Neuronal stem cell (in vitro differentiated cells): ENCODE measurements around the gene MB21D2.

ENCODE experiments used
- DNase-seq: peaks from one replicate; pipeline ENCODE4 v3.0.0-alpha.2; 2013; ENCODE audit warnings: low spot score
- H2AFZ ChIP-seq: one replicate; pipeline ENCODE4 v1.6.1; 2013; ENCODE audit warnings: mild to moderate bottlenecking, low read length, inconsistent platforms
- H2AK5ac ChIP-seq: 2 replicates; pipeline ENCODE4 v1.6.1; 2013; ENCODE audit warnings: low read depth, mild to moderate bottlenecking, inconsistent platforms, low read length, moderate library complexity, mixed read lengths
- H2BK120ac ChIP-seq: 2 replicates; pipeline ENCODE4 v1.6.1; 2013; ENCODE audit warnings: low read depth, mild to moderate bottlenecking, inconsistent platforms, low read length, moderate library complexity, mixed read lengths
- H2BK12ac ChIP-seq: one replicate; pipeline ENCODE4 v1.6.1; 2013; ENCODE audit warnings: low read length, inconsistent platforms
- H2BK15ac ChIP-seq: 2 replicates; pipeline ENCODE4 v1.6.1; 2013; ENCODE audit warnings: mild to moderate bottlenecking, low read length, inconsistent platforms, mixed read lengths
- H2BK5ac ChIP-seq: one replicate; pipeline ENCODE4 v1.6.1; 2013; ENCODE audit warnings: inconsistent platforms, mild to moderate bottlenecking, low read length, moderate library complexity
- H3K14ac ChIP-seq: one replicate; pipeline ENCODE4 v1.6.1; 2013; ENCODE audit warnings: low read length, inconsistent platforms
- H3K18ac ChIP-seq: 2 replicates; pipeline ENCODE4 v1.6.1; 2013; ENCODE audit warnings: low read length, inconsistent platforms
- H3K23ac ChIP-seq: 2 replicates; pipeline ENCODE4 v1.6.1; 2013; ENCODE audit warnings: low read depth, mild to moderate bottlenecking, mixed read lengths, low read length, inconsistent platforms; ENCODE audit not compliant: poor library complexity
- H3K27ac ChIP-seq: replicated peaks from 3 replicates; pipeline ENCODE4 v1.5.1; 2013; ENCODE audit warnings: low read length, inconsistent platforms
- H3K27me3 ChIP-seq, 3 experiments: 2 replicates each; pipeline ENCODE4 v1.6.1; 2013; ENCODE audit warnings: low read length in 3 of 3, mild to moderate bottlenecking in 2 of 3, inconsistent platforms in 1 of 3, low read depth in 1 of 3, mixed read lengths in 1 of 3, moderate library complexity in 1 of 3; ENCODE audit not compliant: control insufficient read depth in 3 of 3, insufficient read depth in 3 of 3
- H3K36me3 ChIP-seq, 2 donors: replicated peaks in 1 of 2; 2 replicates each; pipeline ENCODE4 v1.6.1; 2013; ENCODE audit warnings: low read length in 2 of 2; ENCODE audit not compliant: control insufficient read depth in 2 of 2, insufficient read depth in 2 of 2
- H3K4ac ChIP-seq: 2 replicates; pipeline ENCODE4 v1.6.1; 2013; ENCODE audit warnings: inconsistent platforms, mild to moderate bottlenecking, low read length, moderate library complexity
- H3K4me1 ChIP-seq, 2 donors: 1 replicate in 1 of 2; 2 replicates in 1 of 2; pipeline ENCODE4 v1.6.1; 2013; ENCODE audit warnings: low read length in 2 of 2, low read depth in 1 of 2; ENCODE audit not compliant: control insufficient read depth in 2 of 2, insufficient read depth in 1 of 2
- H3K4me2 ChIP-seq: one replicate; pipeline ENCODE4 v1.6.1; 2013; ENCODE audit warnings: mild to moderate bottlenecking, low read length, inconsistent platforms; ENCODE audit not compliant: insufficient read depth, poor library complexity, severe bottlenecking
- H3K4me3 ChIP-seq, 2 donors: 2 replicates each; pipeline ENCODE4 v1.5.1; 2013; ENCODE audit warnings: low read length in 2 of 2, mild to moderate bottlenecking in 2 of 2, inconsistent platforms in 1 of 2, moderate library complexity in 1 of 2
- H3K79me1 ChIP-seq: one replicate; pipeline ENCODE4 v1.6.1; 2013; ENCODE audit warnings: low read depth, mild to moderate bottlenecking, inconsistent platforms, low read length, moderate library complexity
- H3K9ac ChIP-seq: one replicate; pipeline ENCODE4 v1.6.1; 2013; ENCODE audit warnings: mild to moderate bottlenecking, low read depth, low read length, inconsistent platforms; ENCODE audit not compliant: poor library complexity
- H3K9me3 ChIP-seq, 2 donors: replicated peaks in 1 of 2; 2 replicates each; pipeline versions ENCODE3 to v1.6.1; 2013; ENCODE audit warnings: low read length in 2 of 2, mild to moderate bottlenecking in 2 of 2, inconsistent platforms in 1 of 2, low read depth in 1 of 2, mixed read lengths in 1 of 2, moderate library complexity in 1 of 2; ENCODE audit not compliant: control insufficient read depth in 2 of 2, insufficient read depth in 1 of 2
- H4K8ac ChIP-seq: one replicate; pipeline ENCODE4 v1.6.1; 2013; ENCODE audit warnings: low read depth, mild to moderate bottlenecking, inconsistent platforms, low read length, moderate library complexity
- H4K91ac ChIP-seq: one replicate; pipeline ENCODE4 v1.6.1; 2013; ENCODE audit warnings: low read length, low read depth, mild to moderate bottlenecking, inconsistent platforms; ENCODE audit not compliant: poor library complexity
- WGBS, 2 donors: extraction: QIAGEN DNeasy Blood & Tissue Kit; methylation state at CpG; one replicate each; pipeline ENCODE4 v1.1.7; 2013; ENCODE audit warnings: missing lambda C conversion rate in 2 of 2, mixed read lengths in 1 of 2; ENCODE audit not compliant: insufficient read length in 2 of 2, insufficient replicate concordance in 1 of 2; ENCODE audit errors: extremely low coverage in 2 of 2; 5-methylcytosine and 5-hydroxymethylcytosine counted together

Gene MB21D2

GRCh38 chr3:192958219-192958872, 40.7 kb upstream of the MB21D2 start:
- H3K23ac ChIP-seq: no peak overlapping the region
- H3K4me3 ChIP-seq: no peak overlapping the region
- H3K9ac ChIP-seq: no peak overlapping the region
- H3K18ac ChIP-seq: no peak overlapping the region
- no peak overlapping the region for H2BK15ac ChIP-seq
- H2AK5ac ChIP-seq: no peak overlapping the region
- DNase-seq: no peak
- peaks cover 0 to 2% (median 0%) of the 10 kb centered on the region in 3 experiments for H3K27me3 ChIP-seq
- H3K4ac ChIP-seq: no peak overlapping the region
- H4K91ac ChIP-seq: no peak overlapping the region
- H2BK5ac ChIP-seq: no peak overlapping the region
- H2BK12ac ChIP-seq: no peak overlapping the region
- H3K4me1 ChIP-seq: no peaks in the 10 kb centered on the region
- H3K36me3 ChIP-seq: no peaks in the 10 kb centered on the region
- H3K9me3 ChIP-seq: no peaks in the 10 kb centered on the region
- H3K14ac ChIP-seq: no peak overlapping the region
- H2AFZ ChIP-seq: no peak overlapping the region
- peaks cover 3% of the 10 kb centered on the region for H3K79me1 ChIP-seq
- H2BK120ac ChIP-seq: no peak overlapping the region
- H4K8ac ChIP-seq: no peak overlapping the region
- no peak overlapping the region for H3K4me2 ChIP-seq
- H3K27ac ChIP-seq: no peak overlapping the region

- Histone ChIP-seq H3K36me3 (no peaks in the 10 kb centered on the region), H2BK15ac (no peak overlapping the region), H3K14ac (no peak overlapping the region), H2BK120ac (no peak overlapping the region), H2BK5ac (no peak overlapping the region), H4K91ac (no peak overlapping the region), H2AK5ac (no peak overlapping the region), H3K23ac (no peak overlapping the region), H3K9me3 (no peaks in the 10 kb centered on the region), H2AFZ (no peak overlapping the region), H2BK12ac (no peak overlapping the region), H3K27me3 (peaks cover 0 to 2% (median 0%) of the 10 kb centered on the region in 3 experiments), H3K27ac (no peak overlapping the region), H3K4me2 (no peak overlapping the region), H3K9ac (no peak overlapping the region), H3K4me3 (no peak overlapping the region), H3K4me1 (no peaks in the 10 kb centered on the region), H3K79me1 (peaks cover 3% of the 10 kb centered on the region), H3K4ac (no peak overlapping the region), H4K8ac (no peak overlapping the region), H3K18ac (no peak overlapping the region)
- no peak for DNase-seq
- no CpG with 5 or more reads among the region's 6 CpGs for WGBS, 2 donors
These were observed 39.9 kb upstream of the MB21D2 start for GRCh38 chr3:192957441-192958021.

GRCh38 chr3:192953926-192954325, 36.3 kb upstream of the MB21D2 start:
- no peak overlapping the region for H2BK120ac ChIP-seq
- H2AFZ ChIP-seq: no peak overlapping the region
- no peak overlapping the region for H3K14ac ChIP-seq
- DNase-seq: no peak
- H4K8ac ChIP-seq: no peak overlapping the region
- H3K23ac ChIP-seq: no peak overlapping the region
- H3K79me1 ChIP-seq: peaks cover 3% of the 10 kb centered on the region
- H3K4ac ChIP-seq: no peak overlapping the region
- H4K91ac ChIP-seq: no peak overlapping the region
- no CpG with 5 or more reads among the region's 5 CpGs for WGBS, 2 donors
- no peaks in the 10 kb centered on the region for H3K27me3 ChIP-seq
- H3K4me2 ChIP-seq: no peak overlapping the region
- no peak overlapping the region for H3K18ac ChIP-seq
- no peak overlapping the region for H2BK15ac ChIP-seq
- no peak overlapping the region for H3K9ac ChIP-seq
- no peaks in the 10 kb centered on the region for H3K4me1 ChIP-seq
- H2AK5ac ChIP-seq: no peak overlapping the region
- no peaks in the 10 kb centered on the region for H3K36me3 ChIP-seq
- no peaks in the 10 kb centered on the region for H3K9me3 ChIP-seq
- no peak overlapping the region for H3K4me3 ChIP-seq
- H3K27ac ChIP-seq: no peak overlapping the region
- H2BK5ac ChIP-seq: no peak overlapping the region
- no peak overlapping the region for H2BK12ac ChIP-seq

GRCh38 chr3:192947421-192947820, 29.8 kb upstream of the MB21D2 start:
- no peak for DNase-seq
- no peak overlapping the region for H3K9ac ChIP-seq
- H3K4me3 ChIP-seq: no peak overlapping the region
- H3K79me1 ChIP-seq: no peaks in the 10 kb centered on the region
- H3K4me1 ChIP-seq: no peaks in the 10 kb centered on the region
- no CpG with 5 or more reads among the region's 1 CpG for WGBS, 2 donors
- peaks cover 0 to 2% of the 10 kb centered on the region in 2 donors for H3K9me3 ChIP-seq
- H3K23ac ChIP-seq: no peak overlapping the region
- H2BK12ac ChIP-seq: no peak overlapping the region
- no peak overlapping the region for H3K27ac ChIP-seq
- no peaks in the 10 kb centered on the region for H3K27me3 ChIP-seq
- H2AK5ac ChIP-seq: no peak overlapping the region
- H2BK5ac ChIP-seq: no peak overlapping the region
- no peak overlapping the region for H2AFZ ChIP-seq
- no peak overlapping the region for H3K4ac ChIP-seq
- no peak overlapping the region for H3K4me2 ChIP-seq
- no peak overlapping the region for H4K8ac ChIP-seq
- H2BK120ac ChIP-seq: no peak overlapping the region
- no peak overlapping the region for H3K14ac ChIP-seq
- H3K36me3 ChIP-seq: no peaks in the 10 kb centered on the region
- H2BK15ac ChIP-seq: no peak overlapping the region
- H4K91ac ChIP-seq: no peak overlapping the region
- H3K18ac ChIP-seq: no peak overlapping the region
